SK-N-SH (cell line): ENCODE results near the gene GPX5. TPM values are rescaled to one million over a fixed set of nuclear protein-coding genes. Genes with fewer than 3 reads are reported as not detected.

Experiments
- CTCF ChIA-PET: fragments of 300-600, 350-600 bp; formaldehyde crosslinking; extraction: SDS; loops from one replicate; lab custom pipeline; 2021; lab: Yijun Ruan, JAX
- POLR2A ChIA-PET: fragments of 350-600 bp; sonication (Branson Sonifier 250); formaldehyde crosslinking; extraction: SDS; loops from one replicate; lab custom pipeline; 2020; ENCODE audit warnings: antibody characterized with exemption, inconsistent platforms; lab: Yijun Ruan, JAX
- DNase-seq: peaks from one replicate; pipeline ENCODE4 v3.0.0; 2012
- H2AFZ ChIP-seq: fragments of 200-600 bp; sonication (generic); 2 replicates; pipeline ENCODE4 v1.8.1; 2016; ENCODE audit warnings: antibody characterized with exemption, mild to moderate bottlenecking, low read depth
- H3F3A ChIP-seq: fragments of 200-600 bp; sonication (generic); replicated peaks from 2 replicates; pipeline ENCODE3; 2016; ENCODE audit warnings: antibody characterized with exemption, mild to moderate bottlenecking; ENCODE audit not compliant: insufficient read depth
- H3K27ac ChIP-seq, 2 experiments: fragments of 200-500 bp in 1 of 2; fragments of 200-600 bp in 1 of 2; sonication (Bioruptor generic) in 1 of 2; sonication (generic), shearing (Covaris generic) in 1 of 2; 2 replicates each; pipeline versions ENCODE4 v1.5.1 to v1.6.1; 2014 to 2016; ENCODE audit warnings: low read depth in 2 of 2, inconsistent platforms in 1 of 2, low read length in 1 of 2, mild to moderate bottlenecking in 1 of 2, mixed read lengths in 1 of 2
- H3K27me3 ChIP-seq: fragments of 200-600 bp; sonication (generic), shearing (Covaris generic); 2 replicates; pipeline ENCODE4 v1.6.1; 2016; ENCODE audit warnings: mixed run types; ENCODE audit not compliant: insufficient read depth
- H3K36me3 ChIP-seq, 2 experiments: fragments of 200-500 bp in 1 of 2; fragments of 200-600 bp in 1 of 2; sonication (Bioruptor generic) in 1 of 2; sonication (generic) in 1 of 2; replicated peaks in 1 of 2; 2 replicates each; pipeline versions ENCODE3 to v1.5.1; 2014 to 2016; ENCODE audit warnings: low read length in 1 of 2, mild to moderate bottlenecking in 1 of 2; ENCODE audit not compliant: insufficient read depth in 2 of 2, control insufficient read depth in 1 of 2
- H3K4me1 ChIP-seq, 2 experiments: fragments of 200-500 bp in 1 of 2; fragments of 200-600 bp in 1 of 2; sonication (Bioruptor generic) in 1 of 2; sonication (generic), shearing (Covaris generic) in 1 of 2; 2 replicates each; pipeline versions ENCODE4 v1.5.1 to v1.6.1; 2014 to 2016; ENCODE audit warnings: low read depth in 1 of 2, low read length in 1 of 2, mixed run types in 1 of 2; ENCODE audit not compliant: insufficient read depth in 2 of 2, control insufficient read depth in 1 of 2
- H3K4me2 ChIP-seq: fragments of 200-600 bp; sonication (generic), shearing (Covaris generic); 2 replicates; pipeline ENCODE4 v1.6.1; 2017; ENCODE audit warnings: mixed run types
- H3K4me3 ChIP-seq, 2 experiments: fragments of 200-500 bp in 1 of 2; fragments of 200-600 bp in 1 of 2; sonication (Bioruptor generic) in 1 of 2; sonication (generic), shearing (Covaris generic) in 1 of 2; 2 replicates each; pipeline versions ENCODE4 v1.5.1 to v1.8.1; 2014 to 2016; ENCODE audit warnings: low read depth in 2 of 2, inconsistent platforms in 1 of 2, low read length in 1 of 2, mild to moderate bottlenecking in 1 of 2, mixed read lengths in 1 of 2, moderate library complexity in 1 of 2
- H3K79me2 ChIP-seq: fragments of 200-600 bp; sonication (generic); 2 replicates; pipeline ENCODE4 v1.8.1; 2017; ENCODE audit warnings: mild to moderate bottlenecking; ENCODE audit not compliant: insufficient read depth
- H3K9ac ChIP-seq: fragments of 200-600 bp; sonication (generic); 2 replicates; pipeline ENCODE4 v1.6.1; 2017; ENCODE audit warnings: mixed run types
- H3K9me2 ChIP-seq: fragments of 200-600 bp; sonication (generic); 2 replicates; pipeline ENCODE4 v1.6.1; 2017; ENCODE audit warnings: mixed run types
- H3K9me3 ChIP-seq: fragments of 200-600 bp; sonication (generic); 2 replicates; pipeline ENCODE4 v1.6.1; 2017; ENCODE audit warnings: mixed run types, mild to moderate bottlenecking, moderate library complexity
- H4K20me1 ChIP-seq: fragments of 200-600 bp; sonication (generic); 2 replicates; pipeline ENCODE4 v1.6.1; 2017; ENCODE audit warnings: mild to moderate bottlenecking, mixed run types; ENCODE audit not compliant: insufficient read depth
- CHD2 ChIP-seq: fragments of 150-350 bp; IDR thresholded peaks from 2 replicates; pipeline ENCODE4 v1.6.1; 2018; ENCODE audit warnings: low read length; ENCODE audit not compliant: partially characterized antibody
- FOXJ3 ChIP-seq: sonication (generic); formaldehyde crosslinking; IDR thresholded peaks from 2 replicates; pipeline ENCODE4 v1.5.1; 2020; ENCODE audit warnings: mild to moderate bottlenecking, missing genetic modification reagents
- IRF3 ChIP-seq: fragments of 150-350 bp; IDR thresholded peaks from 2 replicates; pipeline ENCODE4 v1.6.1; 2016; ENCODE audit warnings: mild to moderate bottlenecking, low read depth, low read length
- JUND ChIP-seq: IDR thresholded peaks from 2 replicates; pipeline ENCODE4 v1.4.0; 2012
- MEF2A ChIP-seq: IDR thresholded peaks from 2 replicates; pipeline ENCODE4 v1.4.0; 2012; ENCODE audit warnings: low read depth, borderline replicate concordance
- MXI1 ChIP-seq: IDR thresholded peaks from 2 replicates; pipeline ENCODE4 v1.6.1; 2012; ENCODE audit warnings: mild to moderate bottlenecking, low read depth, low read length, improper control_type of control experiment
- NFIC ChIP-seq: IDR thresholded peaks from 2 replicates; pipeline ENCODE4 v1.4.0; 2012; ENCODE audit warnings: borderline replicate concordance
- PBX3 ChIP-seq: IDR thresholded peaks from 2 replicates; pipeline ENCODE4; 2012
- RAD21 ChIP-seq: IDR thresholded peaks from 2 replicates; pipeline ENCODE4 v1.6.1; 2012; ENCODE audit warnings: mild to moderate bottlenecking, low read length
- REST ChIP-seq: IDR thresholded peaks from 2 replicates; pipeline ENCODE4 v1.6.1; 2012; ENCODE audit warnings: mild to moderate bottlenecking, low read depth, low read length, moderate library complexity
- SIN3A ChIP-seq: IDR thresholded peaks from 2 replicates; pipeline ENCODE4 v1.6.1; 2012; ENCODE audit warnings: low read depth, mild to moderate bottlenecking, low read length, moderate library complexity, borderline replicate concordance
- TEAD4 ChIP-seq: IDR thresholded peaks from 2 replicates; pipeline ENCODE4 v1.4.0; 2012; ENCODE audit warnings: mild to moderate bottlenecking, borderline replicate concordance; ENCODE audit not compliant: insufficient read depth
- USF2 ChIP-seq: fragments of 150-350 bp; IDR thresholded peaks from 2 replicates; pipeline ENCODE4 v1.6.1; 2017; ENCODE audit warnings: antibody characterized with exemption, low read length, low read depth, borderline replicate concordance
- YY1 ChIP-seq: IDR thresholded peaks from 2 replicates; pipeline ENCODE4 v1.4.0; 2012; ENCODE audit warnings: low read depth, mild to moderate bottlenecking
- ZBTB33 ChIP-seq: IDR thresholded peaks from 2 replicates; pipeline ENCODE4 v1.4.0; 2012; ENCODE audit warnings: low read depth, borderline replicate concordance
- WGBS: methylation state at CpG from one replicate; pipeline ENCODE4 v1.1.6; 2017; ENCODE audit warnings: low lambda C conversion rate; 5-methylcytosine and 5-hydroxymethylcytosine counted together
- polyA plus RNA-seq, 3 experiments: library from polyadenylated mRNA; depleted of rRNA; stranded (reverse); fragments of >200 nt; gene quantifications; 2 replicates each; pipeline ENCODE4 v1.2.3, GENCODE V29; 2012

GPX5 gene
- polyA plus RNA-seq, 1 of the 3 experiments (the other 2 are of a cell fraction): not detected

GRCh38 chr6:28506807-28507475, 18.7 kb upstream of the GPX5 start:
- ChIA-PET CTCF (interaction anchor here (1.3 kb wide), 1 partner anchor 11 kb away, joined by 3 read pairs; no protein-coding TSS in a partner anchor), POLR2A (no interaction called here)
- no peak overlapping the region for H3K4me3 ChIP-seq
- no peaks in the 10 kb centered on the region for H4K20me1 ChIP-seq
- H3K9me2 ChIP-seq: no peaks in the 10 kb centered on the region
- no peaks in the 10 kb centered on the region for H3K79me2 ChIP-seq
- H3K9ac ChIP-seq: no peak overlapping the region
- TF ChIP-seq NFIC (no peak), SIN3A (no peak), USF2 (no peak), IRF3 (no peak), PBX3 (no peak)
- H3K4me2 ChIP-seq: no peak overlapping the region
- no peak for DNase-seq
- no peaks in the 10 kb centered on the region; the same call in 1 of the 2 replicates for H3K27me3 ChIP-seq
- H2AFZ ChIP-seq: no peak overlapping the region
- no peaks in the 10 kb centered on the region for H3K9me3 ChIP-seq
- no peaks in the 10 kb centered on the region for H3K4me1 ChIP-seq
- 3% methylated on average over 4 of the region's 4 CpGs for WGBS
- no peak overlapping the region for H3K27ac ChIP-seq
- no peaks in the 10 kb centered on the region for H3K36me3 ChIP-seq
- no peaks in the 10 kb centered on the region for H3F3A ChIP-seq

GRCh38 chr6:28511628-28512300, 13.9 kb upstream of the GPX5 start:
- Histone ChIP-seq H3K79me2 (no peaks in the 10 kb centered on the region), H3K4me2 (no peak overlapping the region), H3K36me3 (no peaks in the 10 kb centered on the region), H3F3A (no peaks in the 10 kb centered on the region), H3K27ac (no peak overlapping the region), H2AFZ (no peak overlapping the region), H3K9me3 (no peaks in the 10 kb centered on the region), H3K9ac (no peak overlapping the region), H3K27me3 (no peaks in the 10 kb centered on the region; the same call in 1 of the 2 replicates), H4K20me1 (no peaks in the 10 kb centered on the region), H3K9me2 (no peaks in the 10 kb centered on the region), H3K4me1 (no peaks in the 10 kb centered on the region), H3K4me3 (no peak overlapping the region)
- DNase-seq: no peak
- CTCF ChIA-PET: no interaction called here
- WGBS: 71% methylated on average over 15 of the region's 51 CpGs
- POLR2A ChIA-PET: interaction anchor here (0.6 kb wide), 1 partner anchor 647 kb away, joined by 9 read pairs; no protein-coding TSS in a partner anchor
- TF ChIP-seq CHD2: no peak
- TF ChIP-seq REST: no peak
- no peak for TF ChIP-seq MEF2A
- TF ChIP-seq ZBTB33: no peak
- TF ChIP-seq YY1: no peak
- TF ChIP-seq USF2: no peak
- TF ChIP-seq TEAD4: no peak
- TF ChIP-seq MXI1: no peak
- TF ChIP-seq RAD21: no peak
- TF ChIP-seq JUND: no peak
- TF ChIP-seq FOXJ3 (CRISPR knock-in tag): no peak
